H1 (cell line): ENCODE measurements around the gene CCSAP. TPM values are rescaled to one million over a fixed set of nuclear protein-coding genes. Genes with fewer than 3 reads are reported as not detected.

Experiments
- CBX8 ChIP-seq: fragments of 300-800, 300-1000 bp; sonication (generic); IDR thresholded peaks from 2 replicates; pipeline ENCODE4 v1.7.1; 2016; ENCODE audit warnings: low read depth, low read length, borderline replicate concordance
- CTBP2 ChIP-seq: IDR thresholded peaks from 2 replicates; pipeline ENCODE4 v1.7.0; 2011; ENCODE audit warnings: borderline replicate concordance, mild to moderate bottlenecking, moderate library complexity, mixed read lengths, low read length; ENCODE audit not compliant: insufficient read depth, insufficient read length
- EGR1 ChIP-seq: IDR thresholded peaks from 2 replicates; pipeline ENCODE4 v1.6.1; 2011; ENCODE audit warnings: low read depth, low read length, borderline replicate concordance
- HDAC2 ChIP-seq, 2 experiments: fragments of 300-600 bp in 1 of 2; sonication (generic) in 1 of 2; IDR thresholded peaks; 2 replicates each; pipeline ENCODE4 v1.6.1; 2011 to 2012; ENCODE audit warnings: low read depth in 2 of 2, low read length in 2 of 2, mild to moderate bottlenecking in 2 of 2, moderate library complexity in 2 of 2, borderline replicate concordance in 1 of 2, inconsistent platforms in 1 of 2
- NRF1 ChIP-seq: IDR thresholded peaks from 2 replicates; pipeline ENCODE4 v1.6.1; 2011; ENCODE audit warnings: mild to moderate bottlenecking, low read depth, low read length, improper control_type of control experiment
- SRF ChIP-seq: IDR thresholded peaks from 2 replicates; pipeline ENCODE4 v1.6.1; 2011; ENCODE audit warnings: mild to moderate bottlenecking, low read depth, low read length, moderate library complexity
- polyA plus RNA-seq, 7 experiments: library from polyadenylated mRNA; depleted of rRNA in 3 of 7; stranded (reverse) in 5 of 7; unstranded in 2 of 7; fragments of >200 nt in 5 of 7; fragments of 200-250 nt in 2 of 7; gene quantifications; 1 replicate in 5 of 7; 2 replicates in 1 of 7; 4 replicates in 1 of 7; pipeline versions ENCODE4 v1.2.1 to v1.2.3, GENCODE V29; 2011 to 2013; ENCODE audit warnings: missing spikeins in 2 of 7, mixed read lengths in 2 of 7
- total RNA-seq: library from RNA; stranded (reverse); fragmentation: NEBNext Ultra II Directional; extraction: Animal tissue kit (Norgen Biotek cat#: 25700); gene quantifications from 2 replicates; pipeline ENCODE4 v1.2.1, GENCODE V29; 2021

CCSAP gene
- total and polyA plus RNA-seq, 2 of the 8 experiments (the other 6 are each of a cell fraction or from before 2014, with no cell fraction given) = 3.5 to 17.2 TPM

DNA sequence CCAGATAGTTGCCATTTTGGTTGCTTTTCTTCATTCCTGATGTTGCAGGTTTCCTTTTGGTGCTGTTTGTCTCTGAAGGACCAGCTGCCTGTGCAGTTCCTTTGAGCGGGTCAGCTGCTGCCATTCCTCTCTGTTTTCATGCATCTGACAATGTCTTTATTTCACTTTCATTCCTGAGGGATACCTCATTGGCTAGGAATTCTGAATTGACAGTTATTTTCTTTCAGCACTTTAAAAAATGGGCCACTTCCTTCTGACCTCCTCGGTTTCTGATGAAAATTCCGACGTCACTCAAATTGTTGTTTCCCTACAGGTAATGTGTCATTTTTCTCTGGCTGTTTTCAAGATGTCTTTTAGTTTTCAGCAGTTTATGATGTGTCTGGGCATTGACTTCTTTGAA is 24.8 kb downstream of the CCSAP start (continued):
- TF ChIP-seq NRF1 = no peak
- no peak for TF ChIP-seq CBX8
- no peak for TF ChIP-seq CTBP2
- no peak for TF ChIP-seq EGR1
- TF ChIP-seq SRF = no peak
- TF ChIP-seq HDAC2 (IDR thresholded peaks at IDR 0.05; ENCODE audit: borderline replicate concordance in 1 of 2, low read depth in 2 of 2, low read length in 2 of 2) = no peak
